Astrocyte of the spinal cord (primary cell): ENCODE measurements around the gene TMEM270.
"Not testable (repeated sequence)": the region's sequence is repeated elsewhere in the genome, so short reads cannot be mapped to it uniquely, and the experiment has no call there.

ENCODE experiments used
- DNase-seq: peaks from one replicate; pipeline ENCODE4 v3.0.0; 2011; ENCODE audit warnings: low read depth, low spot score
- H3K4me3 ChIP-seq: 2 replicates; pipeline ENCODE4 v1.5.1; 2011; ENCODE audit warnings: low read depth, mild to moderate bottlenecking, low read length, moderate library complexity
- CTCF ChIP-seq: IDR thresholded peaks from 2 replicates; pipeline ENCODE4 v1.5.1; 2012; ENCODE audit warnings: low read depth, mild to moderate bottlenecking, low read length, inconsistent platforms
- in situ Hi-C: cut with HindIII; loops from 2 replicates; pipeline ENCODE4 v1.10.0; 2017; ENCODE audit warnings: low sequenced_read_pairs

The TMEM270 gene

GRCh38 chr7:73832806-73833205 is 28.2 kb upstream of the TMEM270 start:
- no peak for DNase-seq
- TF ChIP-seq CTCF, result no peak
- no peak overlapping the region for H3K4me3 ChIP-seq
- in situ Hi-C loops, result no loop called here

GRCh38 chr7:73833251-73833919 is 27.6 kb upstream of the TMEM270 start:
- no peak overlapping the region for H3K4me3 ChIP-seq
- no peak for DNase-seq
- TF ChIP-seq CTCF, result no peak
- in situ Hi-C loops, result no loop called here

- in situ Hi-C loops, result no loop called here
- H3K4me3 ChIP-seq, result no peak overlapping the region
- DNase-seq, result no peak
- TF ChIP-seq CTCF, result no peak
Observed at GRCh38 chr7:73834626-73835191, 26.2 kb upstream of the TMEM270 start.

- H3K4me3 ChIP-seq, in situ Hi-C loops: not testable (repeated sequence)
Observed at GRCh38 chr7:73837167-73837566, 23.8 kb upstream of the TMEM270 start.

GRCh38 chr7:73838642-73839041 is 22.3 kb upstream of the TMEM270 start:
- no peak for DNase-seq
- no peak for TF ChIP-seq CTCF
- no peak overlapping the region for H3K4me3 ChIP-seq
- in situ Hi-C loops, result no loop called here

More at GRCh38 chr7:73837167-73837566, 23.8 kb upstream of the TMEM270 start:
- not testable (repeated sequence) for DNase-seq

GRCh38 chr7:73839290-73839689 is 21.7 kb upstream of the TMEM270 start:
- no peak for DNase-seq
- no peak overlapping the region for H3K4me3 ChIP-seq
- TF ChIP-seq CTCF, result no peak
- in situ Hi-C loops, result no loop called here
